Astrocyte (in vitro differentiated cells and primary cell): Measurements from ENCODE around the gene CRYL1.

Source experiments
- EZH2 ChIP-seq: IDR thresholded peaks from 2 replicates; pipeline ENCODE4 v1.6.1; 2012; ENCODE audit warnings: mild to moderate bottlenecking, low read length, inconsistent platforms; ENCODE audit not compliant: insufficient read depth
- TF ChIP-seq, protein P1 (sequence below): IDR thresholded peaks from 2 replicates; pipeline ENCODE4 v1.5.1; 2011; ENCODE audit warnings: low read depth, mild to moderate bottlenecking, inconsistent platforms, low read length, moderate library complexity; ENCODE audit not compliant: insufficient read depth

DNA sequence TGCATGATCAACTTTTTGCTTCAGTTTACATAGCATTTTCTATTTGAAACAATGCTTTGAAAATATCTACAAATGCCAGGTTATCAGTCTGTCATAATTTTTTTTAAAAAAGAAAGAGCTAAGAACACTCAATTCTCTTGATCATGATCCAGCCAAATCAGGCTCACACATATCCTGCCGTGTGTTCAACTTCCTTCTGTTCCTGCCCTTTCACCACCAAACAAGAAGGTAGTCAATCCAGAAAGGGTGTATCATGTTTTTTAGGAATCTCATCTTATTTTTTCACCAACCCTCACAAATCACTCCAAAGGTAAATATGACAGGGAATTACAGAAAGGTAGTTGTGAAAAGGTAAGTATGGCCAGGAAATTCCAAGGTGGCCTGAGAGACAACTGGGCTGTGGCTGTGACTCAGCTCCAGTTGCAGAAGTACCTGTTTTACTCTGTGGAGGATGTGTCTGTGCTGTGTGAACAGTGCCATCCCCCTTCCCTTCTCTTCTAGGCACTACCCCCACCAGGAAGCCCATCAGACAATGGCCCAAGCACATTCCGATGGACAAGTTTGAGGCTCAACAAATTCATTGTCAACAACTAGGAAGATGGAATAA, 154.7 kb downstream of the CRYL1 start:
- no peak for TF ChIP-seq EZH2
- TF ChIP-seq, protein P1, sequence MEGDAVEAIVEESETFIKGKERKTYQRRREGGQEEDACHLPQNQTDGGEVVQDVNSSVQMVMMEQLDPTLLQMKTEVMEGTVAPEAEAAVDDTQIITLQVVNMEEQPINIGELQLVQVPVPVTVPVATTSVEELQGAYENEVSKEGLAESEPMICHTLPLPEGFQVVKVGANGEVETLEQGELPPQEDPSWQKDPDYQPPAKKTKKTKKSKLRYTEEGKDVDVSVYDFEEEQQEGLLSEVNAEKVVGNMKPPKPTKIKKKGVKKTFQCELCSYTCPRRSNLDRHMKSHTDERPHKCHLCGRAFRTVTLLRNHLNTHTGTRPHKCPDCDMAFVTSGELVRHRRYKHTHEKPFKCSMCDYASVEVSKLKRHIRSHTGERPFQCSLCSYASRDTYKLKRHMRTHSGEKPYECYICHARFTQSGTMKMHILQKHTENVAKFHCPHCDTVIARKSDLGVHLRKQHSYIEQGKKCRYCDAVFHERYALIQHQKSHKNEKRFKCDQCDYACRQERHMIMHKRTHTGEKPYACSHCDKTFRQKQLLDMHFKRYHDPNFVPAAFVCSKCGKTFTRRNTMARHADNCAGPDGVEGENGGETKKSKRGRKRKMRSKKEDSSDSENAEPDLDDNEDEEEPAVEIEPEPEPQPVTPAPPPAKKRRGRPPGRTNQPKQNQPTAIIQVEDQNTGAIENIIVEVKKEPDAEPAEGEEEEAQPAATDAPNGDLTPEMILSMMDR = no peak
